IMR-90 (cell line): Measurements from ENCODE around the gene VPS37B.

Experiments
- CEBPB ChIP-seq: IDR thresholded peaks from 2 replicates; pipeline ENCODE4 v1.6.1; 2012; ENCODE audit warnings: low read depth, low read length, improper control_type of control experiment
- MAZ ChIP-seq: IDR thresholded peaks from 2 replicates; pipeline ENCODE4 v1.6.1; 2012; ENCODE audit warnings: low read depth, mild to moderate bottlenecking, low read length, improper control_type of control experiment, moderate library complexity, borderline replicate concordance
- NFE2L2 ChIP-seq: fragments of 150-350 bp; IDR thresholded peaks from 2 replicates; pipeline ENCODE4 v1.6.1; 2016; ENCODE audit warnings: low read depth, mild to moderate bottlenecking, low read length
- POLR2A ChIP-seq: IDR thresholded peaks from 2 replicates; pipeline ENCODE4 v1.6.1; 2012; ENCODE audit warnings: mild to moderate bottlenecking, low read depth, low read length
- RAD21 ChIP-seq: IDR thresholded peaks from 2 replicates; pipeline ENCODE4 v1.6.1; 2012; ENCODE audit warnings: low read length, improper control_type of control experiment
- RFX5 ChIP-seq: IDR thresholded peaks from 2 replicates; pipeline ENCODE4 v1.8.0; 2012; ENCODE audit warnings: low read depth, mild to moderate bottlenecking, low read length, moderate library complexity
- TF ChIP-seq, protein P1 (sequence below): conservative IDR thresholded peaks from 2 replicates; pipeline ENCODE4 v1.5.1; 2012; ENCODE audit warnings: mild to moderate bottlenecking, low read depth, low read length, improper control_type of control experiment
- TF ChIP-seq, protein P2 (sequence below): fragments of 150-350 bp; IDR thresholded peaks from 2 replicates; pipeline ENCODE4 v1.6.1; 2017; ENCODE audit warnings: mild to moderate bottlenecking, antibody characterized with exemption, low read length, low read depth

DNA sequence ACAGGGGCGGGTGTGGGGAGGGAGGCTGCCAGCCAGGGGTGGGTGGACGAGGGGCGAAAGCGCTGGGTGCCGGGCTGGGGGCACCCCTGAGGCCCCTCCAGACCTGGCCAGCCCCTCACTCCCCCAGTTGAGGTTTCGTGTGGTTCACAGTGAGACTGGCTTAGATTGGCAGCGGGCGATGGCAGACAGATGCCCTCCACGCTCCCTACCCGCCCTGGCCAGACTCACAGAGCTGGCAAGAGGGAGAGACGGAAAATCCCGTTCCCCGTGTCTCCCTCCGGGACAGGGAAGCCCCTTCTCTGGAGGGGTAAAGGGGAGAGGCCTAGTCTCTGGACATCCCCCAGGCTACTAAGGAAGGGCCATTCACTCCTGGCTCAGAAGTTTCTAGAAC, 33.2 kb upstream of the VPS37B start:
- TF ChIP-seq CEBPB (no peak), POLR2A (no peak), RAD21 (no peak), RFX5 (no peak), MAZ (no peak), NFE2L2 (no peak)
- TF ChIP-seq, protein P1, sequence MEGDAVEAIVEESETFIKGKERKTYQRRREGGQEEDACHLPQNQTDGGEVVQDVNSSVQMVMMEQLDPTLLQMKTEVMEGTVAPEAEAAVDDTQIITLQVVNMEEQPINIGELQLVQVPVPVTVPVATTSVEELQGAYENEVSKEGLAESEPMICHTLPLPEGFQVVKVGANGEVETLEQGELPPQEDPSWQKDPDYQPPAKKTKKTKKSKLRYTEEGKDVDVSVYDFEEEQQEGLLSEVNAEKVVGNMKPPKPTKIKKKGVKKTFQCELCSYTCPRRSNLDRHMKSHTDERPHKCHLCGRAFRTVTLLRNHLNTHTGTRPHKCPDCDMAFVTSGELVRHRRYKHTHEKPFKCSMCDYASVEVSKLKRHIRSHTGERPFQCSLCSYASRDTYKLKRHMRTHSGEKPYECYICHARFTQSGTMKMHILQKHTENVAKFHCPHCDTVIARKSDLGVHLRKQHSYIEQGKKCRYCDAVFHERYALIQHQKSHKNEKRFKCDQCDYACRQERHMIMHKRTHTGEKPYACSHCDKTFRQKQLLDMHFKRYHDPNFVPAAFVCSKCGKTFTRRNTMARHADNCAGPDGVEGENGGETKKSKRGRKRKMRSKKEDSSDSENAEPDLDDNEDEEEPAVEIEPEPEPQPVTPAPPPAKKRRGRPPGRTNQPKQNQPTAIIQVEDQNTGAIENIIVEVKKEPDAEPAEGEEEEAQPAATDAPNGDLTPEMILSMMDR: no peak
- TF ChIP-seq, protein P2, sequence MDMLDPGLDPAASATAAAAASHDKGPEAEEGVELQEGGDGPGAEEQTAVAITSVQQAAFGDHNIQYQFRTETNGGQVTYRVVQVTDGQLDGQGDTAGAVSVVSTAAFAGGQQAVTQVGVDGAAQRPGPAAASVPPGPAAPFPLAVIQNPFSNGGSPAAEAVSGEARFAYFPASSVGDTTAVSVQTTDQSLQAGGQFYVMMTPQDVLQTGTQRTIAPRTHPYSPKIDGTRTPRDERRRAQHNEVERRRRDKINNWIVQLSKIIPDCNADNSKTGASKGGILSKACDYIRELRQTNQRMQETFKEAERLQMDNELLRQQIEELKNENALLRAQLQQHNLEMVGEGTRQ: no peak
